Measurements from ENCODE around the gene RCCD1.
A peak's percentile ranks its signal among the peaks of the same experiment; 100 is the strongest.
"Not testable (repeated sequence)": the region's sequence is repeated elsewhere in the genome, so short reads cannot be mapped to it uniquely, and the experiment has no call there.

The RCCD1 gene, protein sequence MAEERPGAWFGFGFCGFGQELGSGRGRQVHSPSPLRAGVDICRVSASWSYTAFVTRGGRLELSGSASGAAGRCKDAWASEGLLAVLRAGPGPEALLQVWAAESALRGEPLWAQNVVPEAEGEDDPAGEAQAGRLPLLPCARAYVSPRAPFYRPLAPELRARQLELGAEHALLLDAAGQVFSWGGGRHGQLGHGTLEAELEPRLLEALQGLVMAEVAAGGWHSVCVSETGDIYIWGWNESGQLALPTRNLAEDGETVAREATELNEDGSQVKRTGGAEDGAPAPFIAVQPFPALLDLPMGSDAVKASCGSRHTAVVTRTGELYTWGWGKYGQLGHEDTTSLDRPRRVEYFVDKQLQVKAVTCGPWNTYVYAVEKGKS

DNA sequence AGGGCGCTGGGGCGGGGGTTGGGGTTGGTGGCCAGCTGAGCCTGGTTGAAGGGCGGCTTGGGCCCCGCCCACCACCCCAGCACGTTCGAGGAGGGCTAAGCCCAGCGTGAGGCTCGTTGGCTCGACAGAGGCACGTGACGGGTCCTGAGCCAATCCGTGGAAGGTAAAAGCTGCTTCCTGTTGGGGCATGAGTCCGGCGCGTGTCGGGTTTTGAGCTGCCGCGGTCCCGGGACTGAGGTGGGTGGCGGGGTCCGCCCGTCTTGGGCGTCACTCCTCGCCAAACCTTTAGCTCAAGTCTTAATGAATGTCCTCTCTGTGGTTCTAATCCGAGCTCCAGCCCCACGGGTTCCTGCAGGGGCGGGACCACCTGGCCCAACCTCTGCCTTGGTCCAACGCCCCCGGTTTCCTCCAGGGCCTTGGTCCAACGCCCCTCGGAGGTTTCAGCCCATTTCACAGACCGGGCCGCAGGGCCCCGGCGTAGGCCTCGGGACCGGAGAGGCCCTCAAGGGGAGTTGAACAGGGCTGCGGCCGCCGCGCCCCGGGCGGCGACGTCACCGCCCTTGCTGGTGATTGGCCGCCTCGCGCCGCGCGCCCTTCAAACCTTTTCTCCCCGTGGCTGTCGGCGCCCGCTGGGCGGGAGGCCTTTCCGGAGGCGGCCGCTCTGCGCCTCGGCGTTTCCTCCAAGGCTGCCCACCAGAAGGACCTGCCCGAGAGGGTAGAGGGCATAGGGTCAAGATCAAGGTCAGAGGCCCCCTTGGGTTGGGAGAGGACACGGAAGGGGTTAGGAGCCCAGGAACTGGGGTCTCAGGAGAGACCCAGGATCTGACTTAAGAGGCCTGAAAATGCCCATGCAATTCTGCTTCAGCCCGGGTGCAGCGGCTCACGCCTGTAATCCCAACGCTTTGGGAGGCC, at the start of gene RCCD1:
Gene RCCD1, plus strand, starts transcription at position 173 of the 912 bp plus-strand sequence. CDS start 1,851 bp downstream, outside the sequence.
- TF ChIP-seq, protein P1, sequence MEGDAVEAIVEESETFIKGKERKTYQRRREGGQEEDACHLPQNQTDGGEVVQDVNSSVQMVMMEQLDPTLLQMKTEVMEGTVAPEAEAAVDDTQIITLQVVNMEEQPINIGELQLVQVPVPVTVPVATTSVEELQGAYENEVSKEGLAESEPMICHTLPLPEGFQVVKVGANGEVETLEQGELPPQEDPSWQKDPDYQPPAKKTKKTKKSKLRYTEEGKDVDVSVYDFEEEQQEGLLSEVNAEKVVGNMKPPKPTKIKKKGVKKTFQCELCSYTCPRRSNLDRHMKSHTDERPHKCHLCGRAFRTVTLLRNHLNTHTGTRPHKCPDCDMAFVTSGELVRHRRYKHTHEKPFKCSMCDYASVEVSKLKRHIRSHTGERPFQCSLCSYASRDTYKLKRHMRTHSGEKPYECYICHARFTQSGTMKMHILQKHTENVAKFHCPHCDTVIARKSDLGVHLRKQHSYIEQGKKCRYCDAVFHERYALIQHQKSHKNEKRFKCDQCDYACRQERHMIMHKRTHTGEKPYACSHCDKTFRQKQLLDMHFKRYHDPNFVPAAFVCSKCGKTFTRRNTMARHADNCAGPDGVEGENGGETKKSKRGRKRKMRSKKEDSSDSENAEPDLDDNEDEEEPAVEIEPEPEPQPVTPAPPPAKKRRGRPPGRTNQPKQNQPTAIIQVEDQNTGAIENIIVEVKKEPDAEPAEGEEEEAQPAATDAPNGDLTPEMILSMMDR (IDR thresholded peaks at IDR 0.05; ENCODE audit: low read depth, low read length): no peak
- DNase-seq (ENCODE audit: extremely low read depth, low read depth): peak; percentile 83

DNA sequence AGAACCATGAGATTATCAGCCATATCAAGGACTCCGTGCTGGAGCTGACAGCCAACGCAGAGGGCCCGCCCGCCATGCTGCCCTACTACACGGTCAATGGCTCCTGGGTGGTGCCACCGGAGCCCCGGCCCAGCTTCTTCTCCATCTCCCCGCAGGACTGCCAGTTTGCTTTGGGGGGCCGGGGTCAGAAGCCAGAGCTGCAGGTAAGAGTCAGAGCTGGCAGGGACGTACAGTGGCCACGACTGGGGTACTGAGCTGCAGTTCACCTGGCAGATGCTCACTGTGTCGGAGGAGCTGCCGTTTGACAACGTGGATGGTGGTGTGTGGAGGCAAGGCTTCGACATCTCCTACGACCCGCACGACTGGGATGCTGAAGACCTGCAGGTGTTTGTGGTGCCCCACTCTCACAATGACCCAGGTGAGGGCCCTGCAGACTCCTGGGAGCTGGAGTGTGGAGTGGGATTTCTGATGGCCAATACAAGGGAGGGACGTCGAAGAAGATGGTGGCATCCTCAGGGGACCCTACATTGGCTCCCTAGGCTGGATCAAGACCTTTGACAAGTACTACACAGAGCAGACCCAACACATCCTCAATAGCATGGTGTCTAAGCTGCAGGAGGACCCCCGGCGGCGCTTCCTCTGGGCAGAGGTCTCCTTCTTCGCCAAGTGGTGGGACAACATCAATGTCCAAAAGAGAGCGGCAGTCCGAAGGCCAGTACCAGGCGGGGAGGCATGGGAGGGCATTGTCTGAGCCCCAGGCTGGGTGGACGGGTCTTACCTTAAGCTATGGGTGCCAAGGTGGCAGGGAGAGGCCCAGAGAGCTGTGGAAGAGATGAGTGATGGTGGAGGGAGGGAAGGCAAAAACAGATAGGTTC, 49.1 kb upstream of the RCCD1 start:
- TF ChIP-seq, protein P1 (IDR thresholded peaks at IDR 0.05; ENCODE audit: low read depth, low read length): no peak
- no peak for DNase-seq (ENCODE audit: extremely low read depth, low read depth)

DNA sequence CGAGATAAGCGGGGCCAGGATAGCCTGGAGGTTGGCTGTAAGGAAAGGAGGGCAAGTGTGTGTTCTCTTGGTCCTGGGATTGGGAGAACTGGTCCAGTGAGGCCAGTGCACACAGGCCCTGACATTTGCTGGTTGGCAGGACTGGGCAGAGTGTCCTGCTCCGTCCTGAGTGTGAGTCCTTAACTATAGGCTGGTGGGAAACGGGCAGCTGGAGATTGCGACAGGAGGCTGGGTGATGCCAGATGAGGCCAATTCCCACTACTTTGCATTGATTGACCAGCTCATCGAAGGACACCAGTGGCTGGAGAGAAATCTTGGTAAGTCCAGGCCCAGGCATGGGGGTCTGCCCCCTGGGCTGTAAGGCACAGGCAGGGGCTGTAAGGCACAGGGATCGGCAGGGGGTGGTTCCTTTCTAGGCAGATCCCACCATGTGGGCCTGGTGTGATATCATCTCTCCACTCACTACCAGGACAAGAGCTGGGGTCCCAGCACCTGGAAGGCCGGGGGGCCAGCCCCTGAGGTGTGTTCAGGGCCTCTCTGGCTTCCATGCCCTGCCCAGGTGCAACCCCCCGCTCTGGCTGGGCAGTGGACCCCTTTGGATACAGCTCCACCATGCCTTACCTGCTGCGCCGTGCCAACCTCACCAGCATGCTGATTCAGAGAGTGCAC, 48.4 kb upstream of the RCCD1 start:
- TF ChIP-seq, protein P1 (IDR thresholded peaks at IDR 0.05; ENCODE audit: low read depth, low read length): no peak
- no peak for DNase-seq (ENCODE audit: extremely low read depth, low read depth)

DNA sequence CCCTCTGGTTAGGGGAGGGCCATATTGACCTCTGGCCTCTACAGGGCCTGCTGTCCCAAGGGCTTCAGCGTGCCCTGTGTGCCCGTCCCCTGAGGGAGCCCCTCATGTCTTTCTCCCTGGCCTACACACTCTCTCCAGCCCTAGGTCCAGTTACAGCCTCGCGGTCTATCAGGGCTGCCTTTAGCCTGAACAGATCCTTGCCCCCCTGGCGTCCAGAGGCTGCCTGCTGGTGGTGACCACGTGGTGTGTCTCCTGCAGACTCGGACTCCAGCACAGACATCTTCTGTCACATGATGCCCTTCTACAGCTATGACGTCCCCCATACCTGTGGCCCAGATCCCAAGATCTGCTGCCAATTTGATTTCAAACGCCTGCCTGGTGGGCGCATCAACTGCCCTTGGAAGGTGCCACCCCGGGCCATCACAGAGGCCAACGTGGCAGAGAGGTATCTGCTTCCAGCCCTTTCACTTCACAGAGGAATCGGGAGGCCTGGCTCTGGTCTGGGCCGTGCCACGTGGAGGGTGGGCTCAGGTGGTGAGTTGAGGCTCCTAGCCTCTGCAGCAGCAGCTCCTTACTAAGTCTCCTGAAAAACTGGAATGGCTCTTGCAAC, 47.5 kb upstream of the RCCD1 start:
- no peak for DNase-seq (ENCODE audit: extremely low read depth, low read depth)
- TF ChIP-seq, protein P1 (IDR thresholded peaks at IDR 0.05; ENCODE audit: low read depth, low read length): no peak

DNA sequence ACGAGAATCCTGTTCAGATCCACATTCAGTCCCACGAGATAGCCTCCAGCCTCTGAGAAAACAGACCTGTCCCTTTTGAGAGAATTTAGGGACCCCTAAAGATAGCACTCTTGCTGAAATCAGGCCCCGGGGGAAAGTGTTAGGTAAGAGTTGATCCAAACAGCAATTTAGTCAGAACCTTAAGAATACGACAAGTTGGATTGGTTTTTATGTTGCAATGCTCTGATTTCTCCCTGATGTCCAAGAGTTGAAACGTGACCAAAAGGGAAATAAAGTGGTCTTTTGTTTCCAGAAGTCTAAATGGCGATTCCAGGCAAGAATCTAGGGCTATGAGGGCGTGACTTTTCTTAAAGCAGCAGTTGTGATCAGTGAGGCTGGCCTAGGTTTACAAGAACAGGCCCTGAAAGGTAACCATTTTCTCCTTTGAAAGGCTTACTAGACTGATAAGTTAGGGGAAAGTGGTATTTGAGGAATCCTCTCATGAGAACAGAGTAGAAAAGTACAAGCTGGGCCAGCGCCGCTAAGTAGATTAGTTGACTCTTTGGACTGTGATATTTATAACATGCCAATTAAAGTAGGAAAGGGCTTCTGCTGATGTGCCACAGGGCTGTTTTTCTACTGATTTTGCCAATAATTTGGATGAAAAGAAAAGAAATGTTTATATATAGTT, 46.7 kb upstream of the RCCD1 start:
- TF ChIP-seq, protein P1 (IDR thresholded peaks at IDR 0.05; ENCODE audit: low read depth, low read length): no peak

DNA sequence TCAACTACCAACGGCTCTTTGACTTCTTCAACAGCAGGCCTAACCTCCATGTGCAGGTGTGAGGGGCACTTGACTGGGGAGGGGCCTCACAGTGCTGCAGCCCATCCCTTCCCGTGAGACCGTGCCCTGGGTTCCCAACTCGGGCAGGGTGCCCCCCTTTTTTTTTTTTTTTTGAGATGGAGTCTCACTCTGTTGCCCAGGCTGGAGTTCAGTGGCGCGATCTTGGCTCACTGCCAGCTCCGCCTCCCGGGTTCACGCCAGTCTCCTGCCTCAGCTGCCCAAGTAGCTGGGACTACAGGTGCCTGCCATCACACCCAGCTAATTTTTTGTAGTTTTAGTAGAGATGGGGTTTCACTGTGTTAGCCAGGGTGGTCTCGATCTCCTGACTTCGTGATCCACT, 45.2 kb upstream of the RCCD1 start:
- DNase-seq (ENCODE audit: extremely low read depth, low read depth): not testable (repeated sequence)

More for the DNA sequence above, 46.7 kb upstream of the RCCD1 start:
- DNase-seq (ENCODE audit: extremely low read depth, low read depth): no peak

Data from AG09319 (cell line).